ENCODE data around the gene MYL4. TPM values are rescaled to one million over a fixed set of nuclear protein-coding genes. Genes with fewer than 3 reads are reported as not detected.
"Not testable (repeated sequence)": the region's sequence is repeated elsewhere in the genome, so short reads cannot be mapped to it uniquely, and the experiment has no call there.

The MYL4 gene
- total RNA-seq, 4 donors from 2014 or later, result not detected

DNA sequence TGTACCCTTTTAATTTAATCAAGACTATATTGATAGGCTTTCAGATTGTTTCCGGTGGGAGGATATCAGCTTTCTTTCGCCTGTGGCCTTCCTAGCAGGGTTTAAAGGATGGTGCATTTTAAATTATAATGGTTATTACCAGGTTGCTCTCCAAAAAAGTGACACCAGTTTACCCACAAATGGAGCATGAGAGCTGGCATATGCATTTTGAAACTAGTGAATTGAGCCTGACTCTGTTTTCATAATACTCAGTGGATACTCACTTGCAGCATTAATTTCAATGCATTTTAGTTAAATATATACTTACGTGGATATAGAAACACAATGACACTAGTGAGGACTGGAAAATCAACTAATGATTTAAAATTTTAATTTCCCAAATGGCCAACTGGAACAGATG lies 5.8 kb downstream of the MYL4 start:
- 89 to 91% methylated on average over 3 of the region's 3 CpGs for WGBS, 2 donors

DNA sequence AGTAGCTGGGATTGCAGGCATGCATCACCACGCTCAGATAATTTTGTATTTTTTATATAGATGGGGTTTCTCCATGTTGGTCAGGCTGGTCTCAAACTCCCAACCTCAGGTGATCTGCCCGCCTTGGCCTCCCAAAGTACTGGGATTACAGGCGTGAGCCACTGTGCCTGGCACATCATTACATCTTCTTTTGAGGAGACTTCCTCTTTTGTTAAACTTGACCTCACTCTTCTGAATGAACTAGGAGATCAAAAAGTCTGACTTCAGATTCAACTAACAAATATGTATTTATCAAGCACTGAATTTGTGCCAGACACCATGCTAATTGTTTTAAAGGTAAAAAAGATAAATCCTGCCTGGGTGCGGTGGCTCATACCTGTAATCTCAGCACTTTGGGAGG lies 7.7 kb downstream of the MYL4 start:
- 83 to 87% methylated on average over 4 of the region's 4 CpGs for WGBS, 2 donors
- H3K36me3 ChIP-seq; H3K4me3 ChIP-seq; H3K27ac ChIP-seq; H3K4me1 ChIP-seq; DNase-seq; H3K9me3 ChIP-seq; intact Hi-C loops (cut with DNase I); H3K27me3 ChIP-seq: not testable (repeated sequence)

More for the DNA sequence above, 5.8 kb downstream of the MYL4 start:
- Histone ChIP-seq H3K27ac (no peak overlapping the region), H3K4me3 (no peak overlapping the region), H3K27me3 (no peaks in the 10 kb centered on the region), H3K4me1 (no peaks in the 10 kb centered on the region), H3K9me3 (no peaks in the 10 kb centered on the region), H3K36me3 (no peaks in the 10 kb centered on the region)
- intact Hi-C loops (cut with DNase I), result no loop called here
- TF ChIP-seq POLR2A (IDR thresholded peaks at IDR 0.05), result no peak
- TF ChIP-seq, protein P1, sequence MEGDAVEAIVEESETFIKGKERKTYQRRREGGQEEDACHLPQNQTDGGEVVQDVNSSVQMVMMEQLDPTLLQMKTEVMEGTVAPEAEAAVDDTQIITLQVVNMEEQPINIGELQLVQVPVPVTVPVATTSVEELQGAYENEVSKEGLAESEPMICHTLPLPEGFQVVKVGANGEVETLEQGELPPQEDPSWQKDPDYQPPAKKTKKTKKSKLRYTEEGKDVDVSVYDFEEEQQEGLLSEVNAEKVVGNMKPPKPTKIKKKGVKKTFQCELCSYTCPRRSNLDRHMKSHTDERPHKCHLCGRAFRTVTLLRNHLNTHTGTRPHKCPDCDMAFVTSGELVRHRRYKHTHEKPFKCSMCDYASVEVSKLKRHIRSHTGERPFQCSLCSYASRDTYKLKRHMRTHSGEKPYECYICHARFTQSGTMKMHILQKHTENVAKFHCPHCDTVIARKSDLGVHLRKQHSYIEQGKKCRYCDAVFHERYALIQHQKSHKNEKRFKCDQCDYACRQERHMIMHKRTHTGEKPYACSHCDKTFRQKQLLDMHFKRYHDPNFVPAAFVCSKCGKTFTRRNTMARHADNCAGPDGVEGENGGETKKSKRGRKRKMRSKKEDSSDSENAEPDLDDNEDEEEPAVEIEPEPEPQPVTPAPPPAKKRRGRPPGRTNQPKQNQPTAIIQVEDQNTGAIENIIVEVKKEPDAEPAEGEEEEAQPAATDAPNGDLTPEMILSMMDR (IDR thresholded peaks at IDR 0.05), result no peak
- no peak for DNase-seq

DNA sequence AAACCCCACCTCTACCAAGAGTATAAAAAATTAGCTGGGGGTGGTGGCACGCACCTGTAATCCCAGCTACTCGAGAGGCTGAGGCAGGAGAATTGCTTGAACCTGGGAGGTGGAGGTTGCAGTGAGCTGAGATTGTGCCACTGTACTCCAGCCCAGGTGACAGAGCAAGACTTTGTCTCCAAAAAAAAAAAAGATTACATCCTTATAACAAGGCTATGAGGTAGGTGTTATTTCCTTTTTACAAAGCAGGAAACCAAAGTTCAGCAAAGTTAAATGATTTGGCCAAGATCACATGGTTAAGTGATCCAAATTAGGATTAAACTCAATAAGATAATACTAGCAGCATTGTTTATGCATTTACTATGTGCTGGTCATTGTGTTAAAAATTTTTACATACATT lies 8.1 kb downstream of the MYL4 start:
- H3K36me3 ChIP-seq; H3K4me1 ChIP-seq; H3K27ac ChIP-seq; H3K4me3 ChIP-seq; H3K9me3 ChIP-seq; DNase-seq; H3K27me3 ChIP-seq; intact Hi-C loops (cut with DNase I): not testable (repeated sequence)
- WGBS, 2 donors, result 92% methylated on average over 2 of the region's 2 CpGs

DNA sequence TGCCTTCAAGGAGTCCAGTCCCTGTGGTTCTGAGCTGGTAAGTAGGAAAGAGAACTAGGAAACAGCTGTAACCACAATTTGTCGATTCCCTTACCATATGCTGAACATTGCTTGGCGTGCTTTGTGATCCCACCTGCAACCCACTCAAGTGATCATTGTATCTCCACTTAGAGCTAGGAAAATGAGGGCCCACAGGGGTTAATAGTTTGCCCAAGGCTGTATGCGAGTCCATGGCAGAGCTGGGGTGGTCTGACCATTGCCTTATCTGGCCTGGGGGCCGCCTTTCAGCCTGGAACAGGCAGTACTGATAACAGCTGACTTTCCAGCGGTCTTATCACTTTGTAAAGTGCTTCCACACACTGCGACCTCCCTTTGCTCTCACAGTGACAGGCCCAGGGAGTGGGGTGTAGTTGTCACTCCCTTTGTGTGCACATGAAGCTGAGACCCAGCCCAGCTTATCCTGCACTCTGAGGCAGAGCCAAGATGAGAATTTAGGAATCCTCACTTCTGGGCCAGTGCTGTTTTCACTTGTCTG lies 9.8 kb downstream of the MYL4 start:
- WGBS, 2 donors, result 66 to 74% methylated on average over 4 to 6 of the region's 6 CpGs
- DNase-seq, result no peak

DNA sequence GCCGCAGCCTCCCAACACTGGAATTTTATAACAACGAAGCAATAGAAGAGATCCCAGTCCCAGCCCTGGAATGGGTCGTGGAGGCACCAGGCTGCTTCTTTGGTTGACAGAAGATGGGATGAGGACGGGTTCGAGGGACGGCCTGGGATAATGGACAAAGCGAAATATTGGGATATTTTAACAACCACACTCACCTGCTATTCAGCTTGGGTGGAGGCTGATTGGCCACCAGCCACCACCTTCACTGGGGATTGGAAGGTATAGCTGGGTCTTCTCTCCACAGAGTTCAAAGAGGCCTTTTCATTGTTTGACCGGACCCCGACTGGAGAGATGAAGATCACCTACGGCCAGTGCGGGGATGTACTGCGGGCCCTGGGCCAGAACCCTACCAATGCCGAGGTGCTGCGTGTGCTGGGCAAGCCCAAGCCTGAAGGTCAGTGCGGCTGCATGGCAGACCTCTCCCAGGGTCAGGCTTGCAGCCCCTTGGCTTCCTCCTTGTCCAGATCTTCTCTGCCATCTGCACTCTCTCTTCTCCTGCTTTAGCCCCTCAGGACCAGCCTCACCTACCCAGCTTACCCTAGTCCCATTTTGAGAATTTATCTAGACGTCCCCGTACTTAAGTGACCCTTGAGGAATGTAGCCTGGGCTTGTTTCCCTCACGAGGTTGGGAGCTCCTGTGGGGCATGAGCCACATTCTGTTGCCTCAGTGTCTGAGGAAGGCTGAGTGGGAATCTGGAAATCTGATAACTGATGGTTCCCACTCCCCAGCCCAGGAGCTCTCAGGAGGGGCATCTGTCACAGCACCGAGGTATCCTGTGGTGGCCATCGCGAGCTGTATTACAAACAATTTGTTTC lies 10.7 kb downstream of the MYL4 start:
- Histone ChIP-seq H3K9me3 (no peaks in the 10 kb centered on the region), H3K27ac (no peak overlapping the region), H3K4me3 (no peak overlapping the region), H3K27me3 (no peaks in the 10 kb centered on the region), H3K4me1 (peaks cover 0 to 17% (median 9%) of the 10 kb centered on the region in 3 donors), H3K36me3 (no peaks in the 10 kb centered on the region)
- intact Hi-C loops (cut with DNase I), result no loop called here
- 88 to 90% methylated on average over 12 of the region's 21 CpGs for WGBS, 2 donors
- DNase-seq, result no peak
- no peak for TF ChIP-seq POLR2A (IDR thresholded peaks at IDR 0.05)
- TF ChIP-seq, protein P1 (IDR thresholded peaks at IDR 0.05), result no peak

More for the DNA sequence above, 9.8 kb downstream of the MYL4 start:
- intact Hi-C loops (cut with DNase I), result no loop called here
- Histone ChIP-seq H3K9me3 (no peaks in the 10 kb centered on the region), H3K4me3 (no peak overlapping the region), H3K36me3 (no peaks in the 10 kb centered on the region), H3K27me3 (no peaks in the 10 kb centered on the region), H3K4me1 (peaks cover 0 to 8% (median under 1%) of the 10 kb centered on the region in 3 donors), H3K27ac (no peak overlapping the region)
- TF ChIP-seq POLR2A (IDR thresholded peaks at IDR 0.05), result no peak
- TF ChIP-seq, protein P1 (IDR thresholded peaks at IDR 0.05), result no peak

GRCh38 chr17:47220531-47220999 lies 11.4 kb downstream of the MYL4 start:
- Histone ChIP-seq H3K36me3 (no peaks in the 10 kb centered on the region), H3K4me3 (no peak overlapping the region), H3K9me3 (no peaks in the 10 kb centered on the region), H3K4me1 (peaks cover 0 to 24% (median 16%) of the 10 kb centered on the region in 3 donors), H3K27ac (no peak overlapping the region), H3K27me3 (no peaks in the 10 kb centered on the region)
- WGBS, 2 donors, result 30 to 54% methylated on average over 5 to 6 of the region's 7 CpGs
- intact Hi-C loops (cut with DNase I), result no loop called here
- no peak for DNase-seq
- TF ChIP-seq, protein P1 (IDR thresholded peaks at IDR 0.05), result no peak
- no peak for TF ChIP-seq POLR2A (IDR thresholded peaks at IDR 0.05)

Measured in esophagus squamous epithelium (tissue), 5 donors.